ENCODE measurements around the gene VSTM2L.

- TF ChIP-seq CTCF (IDR thresholded peaks at IDR 0.05; ENCODE audit: borderline replicate concordance, extremely low read depth, low read length, poor library complexity, severe bottlenecking) (no peak), EZH2 (IDR thresholded peaks at IDR 0.05; ENCODE audit: borderline replicate concordance, low read depth, low read length, severe bottlenecking) (no peak)
Measured at GRCh38 chr20:37955511-37955910, 52.6 kb downstream of the VSTM2L start.

Data from DND-41 (cell line).